Measurements from ENCODE around the gene AGMAT.

AGMAT gene

GRCh38 chr1:15524283-15525049 is 60.4 kb downstream of the AGMAT start:
- peak; percentile 96 for DNase-seq (ENCODE audit: low read depth in 2 of 2)

DNA sequence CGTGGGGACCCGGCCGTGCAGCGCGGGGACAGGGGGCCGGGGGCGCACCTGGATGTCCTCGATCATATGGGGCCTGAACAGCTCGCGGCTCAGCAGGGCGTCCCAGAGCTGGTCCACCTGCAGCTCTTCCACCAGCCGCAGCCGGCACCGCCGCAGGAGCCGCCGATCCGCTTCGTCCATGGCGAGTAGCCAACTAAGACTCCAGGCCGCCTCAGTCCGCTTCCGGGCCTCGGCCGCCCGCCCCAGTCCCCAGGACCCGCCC is 60.9 kb downstream of the AGMAT start, which contains the start of gene CASP9:
CASP9 (minus strand) TSS at position 195 of the 262 bp plus-strand sequence; CDS start at position 180, 15 bp downstream.
- DNase-seq (ENCODE audit: low read depth in 2 of 2), result no peak

- no peak for DNase-seq (ENCODE audit: low read depth in 2 of 2)
Measured at GRCh38 chr1:15523104-15524020, 61.5 kb downstream of the AGMAT start.

DNA sequence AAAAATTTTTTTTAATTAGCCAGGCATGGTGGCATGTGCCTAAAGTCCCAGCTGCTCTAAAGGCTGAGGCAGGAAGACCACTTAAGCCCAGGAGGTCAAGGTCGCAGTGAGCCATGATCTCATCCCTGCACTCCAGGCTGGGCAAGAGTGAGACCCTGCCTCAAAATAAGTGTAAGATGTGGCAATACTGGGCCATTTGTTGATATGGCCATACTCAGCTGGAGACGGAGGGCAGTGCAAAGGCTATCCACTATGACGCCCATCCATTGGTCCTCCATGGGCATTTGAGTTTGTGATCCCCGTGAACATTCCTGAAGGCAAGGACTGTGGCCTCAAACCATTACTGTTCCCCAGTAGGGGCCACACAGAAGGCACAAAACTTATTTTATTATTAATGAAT is 62.3 kb downstream of the AGMAT start:
- DNase-seq (ENCODE audit: low read depth in 2 of 2), result no peak
